Gastroesophageal sphincter (tissue), 3 donors: ENCODE results near the gene FGR.

Source experiments
- POLR2A ChIP-seq, 2 donors: fragments of 450-650 bp; IDR thresholded peaks; one replicate each; pipeline ENCODE4 v1.6.1; 2017; ENCODE audit warnings: antibody characterized with exemption in 2 of 2, mild to moderate bottlenecking in 2 of 2, moderate library complexity in 1 of 2
- POLR2AphosphoS5 ChIP-seq: sonication (generic); formaldehyde crosslinking; IDR thresholded peaks from one replicate; pipeline ENCODE4 v1.6.1; 2017; ENCODE audit warnings: antibody characterized with exemption
- TF ChIP-seq, protein P1 (sequence below), 4 experiments: fragments of 200-600 bp in 2 of 4; fragments of 450-650 bp in 2 of 4; sonication (generic) in 1 of 4; IDR thresholded peaks; one replicate each; pipeline ENCODE4 v1.5.1; 2017 to 2019; ENCODE audit warnings: antibody characterized with exemption in 4 of 4, mild to moderate bottlenecking in 2 of 4, moderate library complexity in 2 of 4

DNA sequence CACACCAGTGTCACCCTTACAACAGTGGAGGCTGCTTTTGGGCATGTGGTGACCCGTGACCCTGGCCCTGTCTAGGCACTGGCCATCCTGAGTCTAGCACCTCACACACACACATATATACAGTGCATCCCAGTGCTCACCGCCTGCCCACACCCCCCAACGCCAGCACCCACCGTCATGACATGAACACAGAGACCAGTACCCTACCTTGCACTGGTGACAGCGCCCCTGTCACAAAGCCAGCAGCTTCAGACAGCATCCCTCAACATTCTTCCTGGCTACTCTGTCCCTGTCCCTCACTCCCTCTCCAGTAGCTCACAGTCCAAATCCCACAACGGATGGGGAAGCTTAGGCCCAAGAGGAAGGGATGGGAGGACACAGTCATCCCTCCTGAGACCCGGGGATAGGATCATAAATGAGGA lies 58.2 kb downstream of the FGR start:
- TF ChIP-seq, protein P1, sequence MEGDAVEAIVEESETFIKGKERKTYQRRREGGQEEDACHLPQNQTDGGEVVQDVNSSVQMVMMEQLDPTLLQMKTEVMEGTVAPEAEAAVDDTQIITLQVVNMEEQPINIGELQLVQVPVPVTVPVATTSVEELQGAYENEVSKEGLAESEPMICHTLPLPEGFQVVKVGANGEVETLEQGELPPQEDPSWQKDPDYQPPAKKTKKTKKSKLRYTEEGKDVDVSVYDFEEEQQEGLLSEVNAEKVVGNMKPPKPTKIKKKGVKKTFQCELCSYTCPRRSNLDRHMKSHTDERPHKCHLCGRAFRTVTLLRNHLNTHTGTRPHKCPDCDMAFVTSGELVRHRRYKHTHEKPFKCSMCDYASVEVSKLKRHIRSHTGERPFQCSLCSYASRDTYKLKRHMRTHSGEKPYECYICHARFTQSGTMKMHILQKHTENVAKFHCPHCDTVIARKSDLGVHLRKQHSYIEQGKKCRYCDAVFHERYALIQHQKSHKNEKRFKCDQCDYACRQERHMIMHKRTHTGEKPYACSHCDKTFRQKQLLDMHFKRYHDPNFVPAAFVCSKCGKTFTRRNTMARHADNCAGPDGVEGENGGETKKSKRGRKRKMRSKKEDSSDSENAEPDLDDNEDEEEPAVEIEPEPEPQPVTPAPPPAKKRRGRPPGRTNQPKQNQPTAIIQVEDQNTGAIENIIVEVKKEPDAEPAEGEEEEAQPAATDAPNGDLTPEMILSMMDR (IDR thresholded peaks at IDR 0.05), result no peak
- TF ChIP-seq POLR2AphosphoS5, result no peak
- TF ChIP-seq POLR2A (IDR thresholded peaks at IDR 0.05), result no peak
